Measurements from ENCODE around the gene KY. TPM values are rescaled to one million over a fixed set of nuclear protein-coding genes. Genes with fewer than 3 reads are reported as not detected.

KY gene
- polyA plus RNA-seq, 1 donor: 96.9 TPM

- DNase-seq: no peak
Observed at GRCh38 chr3:134619301-134619615, 31.6 kb downstream of the KY start.

GRCh38 chr3:134618478-134619300, 32.1 kb downstream of the KY start:
- DNase-seq: no peak

- no peak for DNase-seq
Observed at GRCh38 chr3:134617608-134618477, 33.0 kb downstream of the KY start.

- no peak for DNase-seq
Observed at GRCh38 chr3:134615743-134616142, 35.1 kb downstream of the KY start.

GRCh38 chr3:134614955-134615354, 35.9 kb downstream of the KY start:
- DNase-seq: no peak

GRCh38 chr3:134613006-134613520, 37.8 kb downstream of the KY start:
- no peak for DNase-seq

- DNase-seq: no peak
Observed at GRCh38 chr3:134611516-134611915, 39.3 kb downstream of the KY start.

GRCh38 chr3:134610432-134611385, 40.1 kb downstream of the KY start:
- DNase-seq: no peak

GRCh38 chr3:134609821-134610431, 40.9 kb downstream of the KY start:
- DNase-seq: no peak

- DNase-seq: no peak
Observed at GRCh38 chr3:134608771-134609435, 41.9 kb downstream of the KY start.

GRCh38 chr3:134608023-134608770, 42.6 kb downstream of the KY start:
- DNase-seq: no peak

- DNase-seq: no peak
Observed at GRCh38 chr3:134607054-134608022, 43.5 kb downstream of the KY start.

GRCh38 chr3:134606033-134607025, 44.5 kb downstream of the KY start:
- no peak for DNase-seq

GRCh38 chr3:134605556-134605955, 45.3 kb downstream of the KY start:
- DNase-seq: no peak

- no peak for DNase-seq
Observed at GRCh38 chr3:134603956-134604355, 46.9 kb downstream of the KY start.

- DNase-seq: no peak
Observed at GRCh38 chr3:134603480-134603879, 47.3 kb downstream of the KY start.

GRCh38 chr3:134602440-134602814, 48.4 kb downstream of the KY start:
- DNase-seq: no peak

Data from hindlimb muscle (tissue), 1 donor.